Measurements from ENCODE around the gene HNMT.

The HNMT gene

DNA sequence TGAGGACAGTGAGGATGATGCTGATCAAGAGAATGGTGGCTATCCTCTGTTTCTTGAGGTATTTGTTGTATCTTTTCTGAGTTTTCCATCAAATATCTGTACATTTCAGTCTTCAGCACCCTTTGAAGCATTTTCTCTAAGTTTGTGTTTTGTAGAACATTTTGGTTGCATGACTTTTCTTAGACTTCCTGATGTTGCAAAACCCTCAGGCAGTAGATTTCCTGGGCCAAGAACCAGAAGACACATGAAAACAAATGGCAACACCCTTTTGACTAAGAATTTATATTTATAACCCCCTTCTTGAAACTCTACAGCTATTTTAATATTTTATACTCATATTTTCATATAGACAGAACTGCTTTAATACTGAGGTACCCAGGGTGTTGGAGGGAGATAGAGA is 16.2 kb downstream of the HNMT start:
- TF ChIP-seq, protein P1, sequence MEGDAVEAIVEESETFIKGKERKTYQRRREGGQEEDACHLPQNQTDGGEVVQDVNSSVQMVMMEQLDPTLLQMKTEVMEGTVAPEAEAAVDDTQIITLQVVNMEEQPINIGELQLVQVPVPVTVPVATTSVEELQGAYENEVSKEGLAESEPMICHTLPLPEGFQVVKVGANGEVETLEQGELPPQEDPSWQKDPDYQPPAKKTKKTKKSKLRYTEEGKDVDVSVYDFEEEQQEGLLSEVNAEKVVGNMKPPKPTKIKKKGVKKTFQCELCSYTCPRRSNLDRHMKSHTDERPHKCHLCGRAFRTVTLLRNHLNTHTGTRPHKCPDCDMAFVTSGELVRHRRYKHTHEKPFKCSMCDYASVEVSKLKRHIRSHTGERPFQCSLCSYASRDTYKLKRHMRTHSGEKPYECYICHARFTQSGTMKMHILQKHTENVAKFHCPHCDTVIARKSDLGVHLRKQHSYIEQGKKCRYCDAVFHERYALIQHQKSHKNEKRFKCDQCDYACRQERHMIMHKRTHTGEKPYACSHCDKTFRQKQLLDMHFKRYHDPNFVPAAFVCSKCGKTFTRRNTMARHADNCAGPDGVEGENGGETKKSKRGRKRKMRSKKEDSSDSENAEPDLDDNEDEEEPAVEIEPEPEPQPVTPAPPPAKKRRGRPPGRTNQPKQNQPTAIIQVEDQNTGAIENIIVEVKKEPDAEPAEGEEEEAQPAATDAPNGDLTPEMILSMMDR (conservative IDR thresholded peaks at IDR 0.05; ENCODE audit: low read depth): no peak
- ChIA-PET POLR2A (ENCODE audit: low non-redundant PET) (no interaction called here), CTCF (no interaction called here)
- DNase-seq (ENCODE audit: low spot score): no peak
- H3K27ac ChIP-seq: no peak overlapping the region

DNA sequence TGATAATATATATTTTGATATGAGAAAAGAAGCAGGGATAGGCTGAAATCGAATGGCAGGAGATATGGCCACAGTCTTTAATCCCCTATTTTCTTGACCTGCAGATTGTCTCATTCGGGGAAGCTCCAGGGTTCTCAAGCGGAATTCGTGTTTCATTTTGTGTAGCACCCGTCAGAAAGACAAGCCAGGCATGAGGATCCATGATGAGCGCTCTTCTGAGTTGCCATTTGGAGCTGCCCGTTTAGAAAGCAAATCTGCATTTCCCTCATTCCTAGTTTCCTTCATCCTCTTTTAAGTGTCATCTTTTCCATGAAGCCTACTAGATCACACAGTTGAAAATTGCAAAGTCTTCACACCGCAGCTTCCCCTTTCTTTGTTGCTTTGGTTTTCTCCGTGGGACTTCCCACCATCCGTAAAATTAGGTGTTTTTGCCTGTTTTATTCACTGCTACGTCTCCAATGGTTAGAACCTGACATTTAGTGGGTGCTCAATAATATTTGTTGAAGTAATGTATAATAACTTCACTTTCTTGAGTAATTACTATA is 16.9 kb downstream of the HNMT start:
- no peak for DNase-seq (ENCODE audit: low spot score)
- TF ChIP-seq, protein P1 (conservative IDR thresholded peaks at IDR 0.05; ENCODE audit: low read depth): no peak
- ChIA-PET CTCF (no interaction called here), POLR2A (ENCODE audit: low non-redundant PET) (no interaction called here)
- H3K27ac ChIP-seq: no peak overlapping the region

DNA sequence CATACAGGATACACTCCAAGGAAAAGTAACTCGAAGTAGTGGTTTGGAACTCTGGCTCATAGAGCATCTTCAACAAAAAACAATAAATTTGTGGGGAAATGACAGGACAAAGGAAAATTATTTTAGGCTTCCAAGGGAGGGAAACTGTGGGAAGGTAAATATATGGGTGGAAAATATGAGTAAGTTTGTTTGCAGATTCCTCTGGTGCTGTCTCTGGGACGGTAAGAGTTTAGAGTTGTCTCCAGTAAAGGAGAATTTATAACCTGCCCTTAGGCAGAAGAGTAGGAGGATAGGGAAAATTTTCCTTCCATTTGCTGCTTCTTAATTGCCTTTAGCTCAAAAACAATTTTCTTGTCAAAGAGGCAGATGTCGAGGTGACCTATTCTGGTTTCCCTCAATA is 19.3 kb downstream of the HNMT start:
- no peak for DNase-seq (ENCODE audit: low spot score)
- TF ChIP-seq, protein P1 (conservative IDR thresholded peaks at IDR 0.05; ENCODE audit: low read depth): no peak
- CTCF ChIA-PET: no interaction called here
- H3K27ac ChIP-seq: no peak overlapping the region
- POLR2A ChIA-PET (ENCODE audit: low non-redundant PET): no interaction called here

- CTCF ChIA-PET: interaction anchor here (0.6 kb wide), 1 partner anchor 426 kb away, joined by 3 read pairs; no protein-coding TSS in a partner anchor
- no peak overlapping the region for H3K27ac ChIP-seq
- DNase-seq (ENCODE audit: low spot score): no peak
- TF ChIP-seq, protein P1 (conservative IDR thresholded peaks at IDR 0.05; ENCODE audit: low read depth): no peak
- POLR2A ChIA-PET (ENCODE audit: low non-redundant PET): no interaction called here
These were observed 22.0 kb downstream of the HNMT start for GRCh38 chr2:137986268-137986667.

DNA sequence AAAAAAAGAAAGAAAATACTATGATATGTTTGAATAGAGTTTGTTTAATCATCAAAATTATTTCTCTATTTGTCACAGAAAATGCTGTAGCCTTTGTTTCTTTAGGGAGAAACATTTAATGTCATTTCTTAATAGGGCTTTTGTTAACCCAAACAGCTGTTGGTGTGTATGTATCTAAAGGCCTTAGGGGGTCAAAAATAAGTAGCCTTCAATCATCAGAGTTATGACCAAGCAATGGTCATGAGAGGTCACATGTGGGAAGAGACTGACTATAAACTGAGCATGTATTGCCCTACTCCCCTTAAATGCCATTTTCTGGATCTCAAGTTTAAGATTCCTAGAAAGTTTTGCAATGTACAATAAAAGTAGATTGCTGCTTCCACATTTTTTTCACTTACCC is 22.7 kb downstream of the HNMT start:
- no peak for DNase-seq (ENCODE audit: low spot score)
- ChIA-PET CTCF (no interaction called here), POLR2A (ENCODE audit: low non-redundant PET) (no interaction called here)
- TF ChIP-seq, protein P1 (conservative IDR thresholded peaks at IDR 0.05; ENCODE audit: low read depth): no peak
- no peak overlapping the region for H3K27ac ChIP-seq

- TF ChIP-seq, protein P1 (conservative IDR thresholded peaks at IDR 0.05; ENCODE audit: low read depth): no peak
- no peak for DNase-seq (ENCODE audit: low spot score)
- ChIA-PET CTCF (interaction anchor here (0.7 kb wide), 1 partner anchor 796 kb away, joined by 3 read pairs; no protein-coding TSS in a partner anchor), POLR2A (ENCODE audit: low non-redundant PET) (no interaction called here)
- H3K27ac ChIP-seq: no peak overlapping the region
These were observed 26.8 kb downstream of the HNMT start for GRCh38 chr2:137991078-137991477.
